NB4 (cell line): ENCODE data around the gene CDV3.

Experiments used
- CTCF ChIP-seq: IDR thresholded peaks from one replicate; pipeline ENCODE4 v1.5.1; 2012; ENCODE audit warnings: low read depth, low read length
- MAX ChIP-seq: IDR thresholded peaks from 2 replicates; pipeline ENCODE4 v1.6.1; 2011; ENCODE audit warnings: low read depth, low read length

- no peak for TF ChIP-seq MAX
- no peak for TF ChIP-seq CTCF
Observed at GRCh38 chr3:133568294-133569014, 5.0 kb upstream of the CDV3 start.
